ENCODE data around the gene KRTAP24-1. TPM values are rescaled to one million over a fixed set of nuclear protein-coding genes. Genes with fewer than 3 reads are reported as not detected.

Gene KRTAP24-1
- total and polyA plus RNA-seq, 2 of the 4 experiments (the other 2 are of a cell fraction): not detected

DNA sequence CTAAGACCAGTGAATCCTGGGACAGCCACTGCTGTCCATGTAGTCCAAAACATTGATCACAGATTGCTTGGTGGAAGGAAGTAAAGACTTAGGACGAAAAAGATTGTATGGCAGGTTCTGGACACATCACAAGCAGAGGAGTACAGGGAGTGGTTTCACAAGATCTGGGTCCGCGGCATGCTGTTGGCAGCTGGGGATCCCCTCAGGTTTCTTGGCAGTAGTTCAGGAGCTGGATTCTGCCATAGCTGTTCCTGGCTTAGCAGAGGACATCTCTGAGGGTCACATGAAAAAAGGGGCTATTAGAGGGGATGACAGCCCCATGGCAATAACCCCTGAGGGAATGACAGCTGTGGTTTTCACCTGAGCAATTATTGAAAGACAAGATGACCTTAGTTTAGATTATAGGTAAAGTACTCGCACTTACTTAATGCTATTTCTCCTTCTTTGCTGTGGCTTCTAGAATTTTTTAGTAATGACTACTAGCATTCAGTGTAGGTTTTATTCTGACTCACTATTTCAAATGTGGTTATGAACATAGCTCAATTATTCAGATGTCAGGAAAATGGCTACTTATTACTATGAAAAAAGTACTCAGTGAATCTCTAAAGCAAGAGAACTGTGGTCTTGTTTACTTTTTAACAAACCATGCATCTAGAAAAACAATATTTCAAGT, 46.6 kb upstream of the KRTAP24-1 start:
- H3K18ac ChIP-seq (ENCODE audit: low read depth, low read length): no peak overlapping the region
- no peaks in the 10 kb centered on the region for H4K20me1 ChIP-seq (ENCODE audit: insufficient read depth, low read length)
- no peak overlapping the region for H4K91ac ChIP-seq (ENCODE audit: insufficient read depth, low read depth, low read length)
- no peak overlapping the region for H3K27ac ChIP-seq (ENCODE audit: insufficient read depth, low read length)
- dilution Hi-C loops (cut with HindIII; ENCODE audit: low sequenced_read_pairs, unreplicated experiment): no loop called here
- H2BK5ac ChIP-seq (ENCODE audit: low read depth, low read length, poor library complexity, severe bottlenecking): no peak overlapping the region
- intact Hi-C loops (cut with micrococcal nuclease): no loop called here
- DNase-seq: no peak
- H3K56ac ChIP-seq (ENCODE audit: extremely low read depth, insufficient read depth, low read length): no peak overlapping the region
- H3K4ac ChIP-seq (ENCODE audit: low read depth, low read length): no peak overlapping the region
- CTCF ChIA-PET: no interaction called here
- no peaks in the 10 kb centered on the region for H3K27me3 ChIP-seq (ENCODE audit: control insufficient read depth, insufficient read depth, low read length)
- no peak overlapping the region for H3K14ac ChIP-seq (replicated peaks; ENCODE audit: low read depth, low read length)
- no peak overlapping the region for H2AK9ac ChIP-seq (replicated peaks; ENCODE audit: low read depth, low read length, poor library complexity)
- no peak overlapping the region for H3K9ac ChIP-seq (ENCODE audit: low read depth, low read length)
- in situ Hi-C loops (cut with MboI; ENCODE audit: low sequenced_read_pairs): no loop called here
- H2AFZ ChIP-seq (replicated peaks; ENCODE audit: low read length, poor library complexity): no peak overlapping the region
- BruUV-seq (replicated peaks): no TSS peak
- no peak for TF ChIP-seq FOS (IDR thresholded peaks at IDR 0.05; ENCODE audit: low read depth, low read length)
- no peak for TF ChIP-seq CEBPB (IDR thresholded peaks at IDR 0.05; ENCODE audit: low read depth, low read length)
- TF ChIP-seq SMC3 (IDR thresholded peaks at IDR 0.05; ENCODE audit: low read depth, low read length): no peak
- TF ChIP-seq, protein P1, sequence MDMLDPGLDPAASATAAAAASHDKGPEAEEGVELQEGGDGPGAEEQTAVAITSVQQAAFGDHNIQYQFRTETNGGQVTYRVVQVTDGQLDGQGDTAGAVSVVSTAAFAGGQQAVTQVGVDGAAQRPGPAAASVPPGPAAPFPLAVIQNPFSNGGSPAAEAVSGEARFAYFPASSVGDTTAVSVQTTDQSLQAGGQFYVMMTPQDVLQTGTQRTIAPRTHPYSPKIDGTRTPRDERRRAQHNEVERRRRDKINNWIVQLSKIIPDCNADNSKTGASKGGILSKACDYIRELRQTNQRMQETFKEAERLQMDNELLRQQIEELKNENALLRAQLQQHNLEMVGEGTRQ (IDR thresholded peaks at IDR 0.05; ENCODE audit: low read depth, low read length): no peak
- TF ChIP-seq CHD1 (IDR thresholded peaks at IDR 0.05; ENCODE audit: low read depth, low read length): no peak
- no peak for TF ChIP-seq RCOR1 (IDR thresholded peaks at IDR 0.05; ENCODE audit: insufficient replicate concordance, low read length)
- no peak for TF ChIP-seq MXI1 (IDR thresholded peaks at IDR 0.05; ENCODE audit: borderline replicate concordance, low read depth, low read length)
- TF ChIP-seq POLR2A (IDR thresholded peaks at IDR 0.05; ENCODE audit: low read depth, low read length): no peak
- TF ChIP-seq BHLHE40 (IDR thresholded peaks at IDR 0.05; ENCODE audit: low read depth, low read length): no peak
- no peak for TF ChIP-seq NFE2L2 (IDR thresholded peaks at IDR 0.05; ENCODE audit: low read depth, low read length)
- no peak for TF ChIP-seq RAD21 (IDR thresholded peaks at IDR 0.05; ENCODE audit: low read length)
- TF ChIP-seq, protein P2, sequence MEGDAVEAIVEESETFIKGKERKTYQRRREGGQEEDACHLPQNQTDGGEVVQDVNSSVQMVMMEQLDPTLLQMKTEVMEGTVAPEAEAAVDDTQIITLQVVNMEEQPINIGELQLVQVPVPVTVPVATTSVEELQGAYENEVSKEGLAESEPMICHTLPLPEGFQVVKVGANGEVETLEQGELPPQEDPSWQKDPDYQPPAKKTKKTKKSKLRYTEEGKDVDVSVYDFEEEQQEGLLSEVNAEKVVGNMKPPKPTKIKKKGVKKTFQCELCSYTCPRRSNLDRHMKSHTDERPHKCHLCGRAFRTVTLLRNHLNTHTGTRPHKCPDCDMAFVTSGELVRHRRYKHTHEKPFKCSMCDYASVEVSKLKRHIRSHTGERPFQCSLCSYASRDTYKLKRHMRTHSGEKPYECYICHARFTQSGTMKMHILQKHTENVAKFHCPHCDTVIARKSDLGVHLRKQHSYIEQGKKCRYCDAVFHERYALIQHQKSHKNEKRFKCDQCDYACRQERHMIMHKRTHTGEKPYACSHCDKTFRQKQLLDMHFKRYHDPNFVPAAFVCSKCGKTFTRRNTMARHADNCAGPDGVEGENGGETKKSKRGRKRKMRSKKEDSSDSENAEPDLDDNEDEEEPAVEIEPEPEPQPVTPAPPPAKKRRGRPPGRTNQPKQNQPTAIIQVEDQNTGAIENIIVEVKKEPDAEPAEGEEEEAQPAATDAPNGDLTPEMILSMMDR (conservative IDR thresholded peaks at IDR 0.05; ENCODE audit: low read depth, low read length): no peak
- TF ChIP-seq, protein P3, sequence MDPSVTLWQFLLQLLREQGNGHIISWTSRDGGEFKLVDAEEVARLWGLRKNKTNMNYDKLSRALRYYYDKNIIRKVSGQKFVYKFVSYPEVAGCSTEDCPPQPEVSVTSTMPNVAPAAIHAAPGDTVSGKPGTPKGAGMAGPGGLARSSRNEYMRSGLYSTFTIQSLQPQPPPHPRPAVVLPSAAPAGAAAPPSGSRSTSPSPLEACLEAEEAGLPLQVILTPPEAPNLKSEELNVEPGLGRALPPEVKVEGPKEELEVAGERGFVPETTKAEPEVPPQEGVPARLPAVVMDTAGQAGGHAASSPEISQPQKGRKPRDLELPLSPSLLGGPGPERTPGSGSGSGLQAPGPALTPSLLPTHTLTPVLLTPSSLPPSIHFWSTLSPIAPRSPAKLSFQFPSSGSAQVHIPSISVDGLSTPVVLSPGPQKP (IDR thresholded peaks at IDR 0.05; ENCODE audit: borderline replicate concordance, low read depth, low read length): no peak
- H3K4me1 ChIP-seq (ENCODE audit: control insufficient read depth, insufficient read depth, low read length): no peaks in the 10 kb centered on the region
- no peak overlapping the region for H3K4me2 ChIP-seq (ENCODE audit: low read depth, low read length)
- H3K4me3 ChIP-seq (ENCODE audit: insufficient read depth, low read depth, low read length): no peak overlapping the region
- no peak overlapping the region for H2AK5ac ChIP-seq (ENCODE audit: low read depth, low read length)
- WGBS, 2 experiments (ENCODE audit: extremely low coverage in 2 of 2, insufficient read length in 1 of 2): 40% methylated on average over 3 of the region's 4 CpGs; no CpG with 5 or more reads in 1 of the 2 experiments
- no peak overlapping the region for H4K5ac ChIP-seq (ENCODE audit: low read depth, low read length)
- H2BK15ac ChIP-seq (ENCODE audit: low read depth, low read length): no peak overlapping the region
- H2BK20ac ChIP-seq (ENCODE audit: low read depth, low read length): no peak overlapping the region
- ATAC-seq (ENCODE audit: low read depth): no peak
- no peaks in the 10 kb centered on the region for H3K36me3 ChIP-seq (ENCODE audit: control insufficient read depth, insufficient read depth, low read length)
- no peaks in the 10 kb centered on the region for H3K9me1 ChIP-seq (ENCODE audit: insufficient read depth, low read length)
- H3K79me1 ChIP-seq (ENCODE audit: low read depth in 1 of 2, low read length in 2 of 2): no peaks in the 10 kb centered on the region
- no peak overlapping the region for H4K8ac ChIP-seq (ENCODE audit: low read depth in 2 of 2, low read length in 2 of 2)
- no peak overlapping the region for H2BK120ac ChIP-seq (ENCODE audit: low read depth, low read length)
- no peak overlapping the region for H3K23ac ChIP-seq (ENCODE audit: low read depth, low read length)
- peaks cover 14% of the 10 kb centered on the region for H3K9me3 ChIP-seq (ENCODE audit: control insufficient read depth, insufficient read depth, low read length)
- POLR2A ChIA-PET (ENCODE audit: unreplicated experiment): no interaction called here
